NCI-H1105 treated with DMSO at 0.1 percent for 48 hours (cell line): ENCODE results near the gene CSNK2A1.

Experiments used
- DNase-seq: peaks from one replicate; lab custom pipeline; 2025; lab: John Stamatoyannopoulos, UW

The CSNK2A1 gene

GRCh38 chr20:430091-430999, 113.2 kb downstream of the CSNK2A1 start:
- DNase-seq, result no peak

GRCh38 chr20:428658-429200, 114.9 kb downstream of the CSNK2A1 start:
- no peak for DNase-seq

DNA sequence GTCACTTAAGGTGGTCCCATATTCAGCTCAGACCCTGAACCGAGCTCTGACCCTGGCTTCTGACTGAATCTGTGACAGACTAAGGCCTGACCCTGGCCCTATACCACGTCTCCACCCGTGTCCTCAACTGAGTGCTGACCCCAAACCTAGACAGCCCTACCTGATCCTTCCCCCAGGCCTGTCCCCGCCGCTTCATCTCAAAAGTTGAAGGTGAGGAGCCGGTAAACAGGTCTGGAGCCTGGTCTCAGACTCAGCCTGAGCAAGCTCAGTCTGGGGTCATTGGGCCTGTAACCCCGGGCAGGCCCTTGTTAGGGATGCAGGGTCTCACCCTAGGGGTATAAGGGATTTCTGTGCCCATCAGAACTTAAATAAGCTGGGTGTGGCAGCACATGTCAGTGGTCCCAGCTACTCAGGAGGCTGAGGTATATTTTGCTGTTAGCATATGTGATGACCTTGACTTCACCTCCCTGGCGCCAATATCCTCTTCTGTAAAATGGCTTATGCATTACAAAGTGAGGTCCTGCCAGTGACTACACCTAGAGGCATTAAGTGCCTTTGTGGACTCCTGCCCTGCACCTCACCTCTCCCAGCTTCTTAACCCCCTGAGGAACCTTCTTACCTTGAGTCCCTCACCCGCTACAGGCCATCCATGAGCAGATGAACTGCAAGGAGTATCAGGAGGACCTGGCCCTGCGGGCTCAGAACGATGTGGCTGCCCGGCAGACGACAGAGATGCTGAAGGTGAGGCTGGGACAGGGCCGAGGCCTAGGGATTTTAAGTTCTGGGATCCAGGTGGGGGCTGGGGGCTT, 115.5 kb downstream of the CSNK2A1 start:
- no peak for DNase-seq

DNA sequence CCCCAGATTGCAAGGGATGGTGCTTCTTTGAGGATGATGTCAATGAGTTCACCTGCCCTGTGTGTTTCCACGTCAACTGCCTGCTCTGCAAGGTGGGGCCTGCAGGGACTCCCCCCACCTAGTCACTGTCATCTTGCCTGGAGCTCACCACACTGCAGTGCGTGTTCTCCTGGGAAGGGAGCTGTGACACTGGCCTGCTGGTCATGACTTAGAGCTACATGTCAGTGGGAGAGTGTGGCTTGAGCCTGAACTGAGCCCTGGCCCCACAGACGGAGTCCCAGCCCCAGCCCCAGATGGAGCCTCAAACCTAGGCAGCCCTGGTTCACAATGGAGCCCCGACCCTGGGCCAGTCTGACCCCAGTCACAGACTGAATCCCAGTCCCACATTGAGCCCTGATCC, 116.2 kb downstream of the CSNK2A1 start:
- no peak for DNase-seq

GRCh38 chr20:426566-426965, 117.0 kb downstream of the CSNK2A1 start:
- DNase-seq, result no peak
